HFFc6 (cell line): ENCODE measurements around the gene CST4. TPM values are rescaled to one million over a fixed set of nuclear protein-coding genes. Genes with fewer than 3 reads are reported as not detected.

Experiments used
- DNase-seq: peaks from one replicate; pipeline ENCODE4 v3.0.0-alpha.2; 2018
- H3K27ac Mint-ChIP-seq: 2 replicates; pipeline ENCODE4 v1.8.0; 2020; ENCODE audit warnings: mild to moderate bottlenecking, mixed read lengths
- H3K27me3 Mint-ChIP-seq: 2 replicates; pipeline ENCODE4 v1.8.0; 2021; ENCODE audit warnings: mild to moderate bottlenecking, moderate library complexity, mixed read lengths; ENCODE audit not compliant: insufficient read depth
- H3K36me3 Mint-ChIP-seq: 2 replicates; pipeline ENCODE4 v1.8.0; 2021; ENCODE audit warnings: low read depth, mixed read lengths
- H3K4me1 Mint-ChIP-seq: 2 replicates; pipeline ENCODE4 v1.8.0; 2020; ENCODE audit warnings: low read depth, mixed read lengths
- H3K4me3 Mint-ChIP-seq: 2 replicates; pipeline ENCODE4 v1.8.0; 2020; ENCODE audit warnings: mild to moderate bottlenecking, moderate library complexity, mixed read lengths
- H3K9me3 Mint-ChIP-seq: 2 replicates; pipeline ENCODE4 v1.8.0; 2020; ENCODE audit warnings: mild to moderate bottlenecking, mixed read lengths
- CTCF ChIP-seq: fragments of 200-600 bp; sonication (generic); IDR thresholded peaks from 2 replicates; pipeline ENCODE4 v1.5.0; 2021; ENCODE audit warnings: antibody characterized with exemption, mild to moderate bottlenecking
- total RNA-seq, 6 experiments: library from RNA; stranded (reverse); fragmentation: NEBNext Ultra II Directional; extraction: Animal tissue kit (Norgen Biotek cat#: 25700); gene quantifications; 2 replicates in 1 of 6; 3 replicates in 5 of 6; pipeline ENCODE4 v1.2.3, GENCODE V29; 2021

The CST4 gene
- total RNA-seq, 6 experiments from 2014 or later, result not detected

GRCh38 chr20:23641936-23642751, 46.7 kb downstream of the CST4 start:
- Mint-ChIP-seq H3K9me3 (no peaks in the 10 kb centered on the region), H3K36me3 (no peaks in the 10 kb centered on the region), H3K27ac (peak overlapping the region; percentile 25), H3K27me3 (peaks cover 2% of the 10 kb centered on the region), H3K4me1 (peaks cover 22% of the 10 kb centered on the region), H3K4me3 (no peak overlapping the region)
- no peak for TF ChIP-seq CTCF
- DNase-seq, result peak; percentile 68

GRCh38 chr20:23640671-23641667, 47.9 kb downstream of the CST4 start:
- Mint-ChIP-seq H3K9me3 (no peaks in the 10 kb centered on the region), H3K4me1 (peaks cover 32% of the 10 kb centered on the region), H3K27me3 (peaks cover 2% of the 10 kb centered on the region), H3K27ac (no peak overlapping the region), H3K36me3 (no peaks in the 10 kb centered on the region), H3K4me3 (no peak overlapping the region)
- TF ChIP-seq CTCF, result no peak
- no peak for DNase-seq

GRCh38 chr20:23640018-23640601, 48.7 kb downstream of the CST4 start:
- no peak for DNase-seq
- H3K4me3 Mint-ChIP-seq, result no peak overlapping the region
- no peaks in the 10 kb centered on the region for H3K9me3 Mint-ChIP-seq
- peaks cover 40% of the 10 kb centered on the region for H3K4me1 Mint-ChIP-seq
- H3K27me3 Mint-ChIP-seq, result no peaks in the 10 kb centered on the region; the same call in 1 of the 2 replicates
- H3K27ac Mint-ChIP-seq, result no peak overlapping the region
- peaks cover 3% of the 10 kb centered on the region for H3K36me3 Mint-ChIP-seq
- no peak for TF ChIP-seq CTCF

- Mint-ChIP-seq H3K9me3 (no peaks in the 10 kb centered on the region), H3K4me3 (no peak overlapping the region), H3K27me3 (no peaks in the 10 kb centered on the region; the same call in 1 of the 2 replicates), H3K4me1 (peaks cover 46% of the 10 kb centered on the region), H3K27ac (no peak overlapping the region), H3K36me3 (peaks cover 9% of the 10 kb centered on the region)
- no peak for DNase-seq
- TF ChIP-seq CTCF, result no peak
Observed at GRCh38 chr20:23639490-23639958, 49.3 kb downstream of the CST4 start.

GRCh38 chr20:23638309-23638708, 50.5 kb downstream of the CST4 start:
- no peak for DNase-seq
- H3K4me1 Mint-ChIP-seq, result peaks cover 40% of the 10 kb centered on the region
- no peak for TF ChIP-seq CTCF
- H3K27ac Mint-ChIP-seq, result no peak overlapping the region
- H3K4me3 Mint-ChIP-seq, result no peak overlapping the region
- H3K9me3 Mint-ChIP-seq, result no peaks in the 10 kb centered on the region
- H3K36me3 Mint-ChIP-seq, result peaks cover 16% of the 10 kb centered on the region
- H3K27me3 Mint-ChIP-seq, result no peaks in the 10 kb centered on the region; the same call in 1 of the 2 replicates
